ENCODE data around the gene CD164.

DNA sequence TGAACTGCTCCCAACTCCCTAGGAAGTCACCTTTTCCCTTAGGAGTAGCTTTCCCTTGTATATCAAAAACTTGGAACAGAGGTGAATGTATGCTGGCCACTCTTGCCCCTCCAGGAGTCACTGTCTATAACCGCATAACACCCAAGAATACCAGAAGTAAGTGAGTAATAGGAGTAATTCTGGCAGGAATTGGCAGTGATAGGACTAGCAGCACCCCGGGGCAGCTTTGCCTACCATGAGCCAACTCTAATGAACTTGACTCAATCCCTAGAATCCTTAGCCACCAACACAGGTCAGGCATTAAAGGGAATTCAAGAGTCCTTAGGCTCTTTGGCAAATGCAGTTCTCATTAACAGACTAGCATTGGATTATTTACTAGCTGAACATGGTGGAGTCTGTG lies 28.8 kb upstream of the CD164 start:
- TF ChIP-seq, protein P1, sequence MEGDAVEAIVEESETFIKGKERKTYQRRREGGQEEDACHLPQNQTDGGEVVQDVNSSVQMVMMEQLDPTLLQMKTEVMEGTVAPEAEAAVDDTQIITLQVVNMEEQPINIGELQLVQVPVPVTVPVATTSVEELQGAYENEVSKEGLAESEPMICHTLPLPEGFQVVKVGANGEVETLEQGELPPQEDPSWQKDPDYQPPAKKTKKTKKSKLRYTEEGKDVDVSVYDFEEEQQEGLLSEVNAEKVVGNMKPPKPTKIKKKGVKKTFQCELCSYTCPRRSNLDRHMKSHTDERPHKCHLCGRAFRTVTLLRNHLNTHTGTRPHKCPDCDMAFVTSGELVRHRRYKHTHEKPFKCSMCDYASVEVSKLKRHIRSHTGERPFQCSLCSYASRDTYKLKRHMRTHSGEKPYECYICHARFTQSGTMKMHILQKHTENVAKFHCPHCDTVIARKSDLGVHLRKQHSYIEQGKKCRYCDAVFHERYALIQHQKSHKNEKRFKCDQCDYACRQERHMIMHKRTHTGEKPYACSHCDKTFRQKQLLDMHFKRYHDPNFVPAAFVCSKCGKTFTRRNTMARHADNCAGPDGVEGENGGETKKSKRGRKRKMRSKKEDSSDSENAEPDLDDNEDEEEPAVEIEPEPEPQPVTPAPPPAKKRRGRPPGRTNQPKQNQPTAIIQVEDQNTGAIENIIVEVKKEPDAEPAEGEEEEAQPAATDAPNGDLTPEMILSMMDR (IDR thresholded peaks at IDR 0.05), result no peak
- TF ChIP-seq POLR2A (IDR thresholded peaks at IDR 0.05) (no peak), EP300 (IDR thresholded peaks at IDR 0.05) (no peak)

All from tibial nerve (tissue), 4 donors.